Measurements from ENCODE around the gene XBP1. TPM values are rescaled to one million over a fixed set of nuclear protein-coding genes. Genes with fewer than 3 reads are reported as not detected.
A peak's percentile ranks its signal among the peaks of the same experiment; 100 is the strongest.

XBP1 gene
- total and polyA plus RNA-seq, 2 of the 13 experiments (the other 11 are each of a cell fraction or from before 2014, with no cell fraction given) = 416 to 427 TPM

DNA sequence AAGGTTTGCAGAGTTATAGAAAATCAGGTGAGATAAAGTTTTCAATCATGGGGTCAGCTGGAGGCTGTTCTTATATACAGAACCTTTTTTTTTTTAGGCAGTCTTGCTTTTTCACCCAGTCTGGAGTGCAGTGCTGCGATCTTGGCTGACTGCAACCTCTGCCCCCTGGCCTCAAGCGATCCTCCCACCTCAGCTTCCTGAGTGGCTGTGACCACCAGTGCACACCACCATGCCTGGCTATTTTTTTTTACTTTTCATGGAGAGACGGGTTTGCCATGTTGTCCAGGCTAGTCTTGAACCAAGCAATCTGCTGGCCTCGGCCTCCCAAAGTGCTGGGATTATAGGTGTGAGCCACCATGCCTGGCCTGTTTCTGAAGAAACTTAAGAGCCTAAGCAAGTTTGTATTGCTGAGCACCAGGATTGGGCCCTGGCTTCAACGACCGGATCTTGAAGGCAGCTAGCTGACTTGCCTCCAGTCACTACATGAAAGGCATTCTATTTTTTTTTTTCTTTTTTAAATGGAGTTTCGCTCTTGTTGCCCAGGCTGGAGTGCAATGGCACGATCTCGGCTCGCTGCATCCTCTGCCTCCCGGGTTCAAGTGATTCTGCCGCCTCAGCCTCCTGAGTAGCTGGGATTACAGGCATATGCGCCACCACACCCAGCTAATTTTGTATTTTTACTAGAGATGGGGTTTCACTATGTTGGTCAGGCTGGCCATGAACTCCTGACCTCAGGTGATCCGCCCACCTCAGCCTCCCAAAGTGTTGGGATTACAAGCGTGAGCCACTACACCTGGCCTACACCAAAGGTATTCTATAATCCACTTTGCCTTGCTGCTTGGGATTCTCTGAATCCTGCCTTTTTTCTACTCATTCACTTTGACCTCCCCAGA lies 7.6 kb downstream of the XBP1 start (continued):
- TF ChIP-seq HDAC2 (CRISPR knock-in tag; IDR thresholded peaks at IDR 0.05) = no peak
- no peak for TF ChIP-seq ZNF136 (CRISPR knock-in tag; IDR thresholded peaks at IDR 0.05; ENCODE audit: low read depth)
- TF ChIP-seq ELF4 (CRISPR knock-in tag; IDR thresholded peaks at IDR 0.05; ENCODE audit: borderline replicate concordance) = no peak
- no peak for TF ChIP-seq ZNF160 (CRISPR knock-in tag; IDR thresholded peaks at IDR 0.05)
- TF ChIP-seq MAF1 (CRISPR knock-in tag; IDR thresholded peaks at IDR 0.05; ENCODE audit: borderline replicate concordance) = no peak
- TF ChIP-seq SNRNP70 (IDR thresholded peaks at IDR 0.05; ENCODE audit: low read depth, low read length) = no peak
- no peak for TF ChIP-seq KMT2B (CRISPR knock-in tag; IDR thresholded peaks at IDR 0.05)
- TF ChIP-seq, protein P1, sequence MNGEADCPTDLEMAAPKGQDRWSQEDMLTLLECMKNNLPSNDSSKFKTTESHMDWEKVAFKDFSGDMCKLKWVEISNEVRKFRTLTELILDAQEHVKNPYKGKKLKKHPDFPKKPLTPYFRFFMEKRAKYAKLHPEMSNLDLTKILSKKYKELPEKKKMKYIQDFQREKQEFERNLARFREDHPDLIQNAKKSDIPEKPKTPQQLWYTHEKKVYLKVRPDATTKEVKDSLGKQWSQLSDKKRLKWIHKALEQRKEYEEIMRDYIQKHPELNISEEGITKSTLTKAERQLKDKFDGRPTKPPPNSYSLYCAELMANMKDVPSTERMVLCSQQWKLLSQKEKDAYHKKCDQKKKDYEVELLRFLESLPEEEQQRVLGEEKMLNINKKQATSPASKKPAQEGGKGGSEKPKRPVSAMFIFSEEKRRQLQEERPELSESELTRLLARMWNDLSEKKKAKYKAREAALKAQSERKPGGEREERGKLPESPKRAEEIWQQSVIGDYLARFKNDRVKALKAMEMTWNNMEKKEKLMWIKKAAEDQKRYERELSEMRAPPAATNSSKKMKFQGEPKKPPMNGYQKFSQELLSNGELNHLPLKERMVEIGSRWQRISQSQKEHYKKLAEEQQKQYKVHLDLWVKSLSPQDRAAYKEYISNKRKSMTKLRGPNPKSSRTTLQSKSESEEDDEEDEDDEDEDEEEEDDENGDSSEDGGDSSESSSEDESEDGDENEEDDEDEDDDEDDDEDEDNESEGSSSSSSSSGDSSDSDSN (CRISPR knock-in tag; IDR thresholded peaks at IDR 0.05) = no peak
- TF ChIP-seq, protein P2, sequence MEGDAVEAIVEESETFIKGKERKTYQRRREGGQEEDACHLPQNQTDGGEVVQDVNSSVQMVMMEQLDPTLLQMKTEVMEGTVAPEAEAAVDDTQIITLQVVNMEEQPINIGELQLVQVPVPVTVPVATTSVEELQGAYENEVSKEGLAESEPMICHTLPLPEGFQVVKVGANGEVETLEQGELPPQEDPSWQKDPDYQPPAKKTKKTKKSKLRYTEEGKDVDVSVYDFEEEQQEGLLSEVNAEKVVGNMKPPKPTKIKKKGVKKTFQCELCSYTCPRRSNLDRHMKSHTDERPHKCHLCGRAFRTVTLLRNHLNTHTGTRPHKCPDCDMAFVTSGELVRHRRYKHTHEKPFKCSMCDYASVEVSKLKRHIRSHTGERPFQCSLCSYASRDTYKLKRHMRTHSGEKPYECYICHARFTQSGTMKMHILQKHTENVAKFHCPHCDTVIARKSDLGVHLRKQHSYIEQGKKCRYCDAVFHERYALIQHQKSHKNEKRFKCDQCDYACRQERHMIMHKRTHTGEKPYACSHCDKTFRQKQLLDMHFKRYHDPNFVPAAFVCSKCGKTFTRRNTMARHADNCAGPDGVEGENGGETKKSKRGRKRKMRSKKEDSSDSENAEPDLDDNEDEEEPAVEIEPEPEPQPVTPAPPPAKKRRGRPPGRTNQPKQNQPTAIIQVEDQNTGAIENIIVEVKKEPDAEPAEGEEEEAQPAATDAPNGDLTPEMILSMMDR (CRISPR knock-in tag; IDR thresholded peaks at IDR 0.05) = no peak
- no peak for TF ChIP-seq MAFK (conservative IDR thresholded peaks at IDR 0.05 in 1 of 2, IDR thresholded peaks at IDR 0.05 in 1 of 2; ENCODE audit: low read length in 2 of 2)
- peak; percentile 63; the same call in 1 of the 2 replicates for TF ChIP-seq ZNF224 (CRISPR knock-in tag; IDR thresholded peaks at IDR 0.05)
- peak; percentile 95 for TF ChIP-seq PAF1 (CRISPR knock-in tag; IDR thresholded peaks at IDR 0.05)
- TF ChIP-seq NCOA2 (CRISPR knock-in tag; IDR thresholded peaks at IDR 0.05) = peak; percentile 42
- no peak for TF ChIP-seq TCF7 (IDR thresholded peaks at IDR 0.05; ENCODE audit: low read depth)
- TF ChIP-seq, protein P3, sequence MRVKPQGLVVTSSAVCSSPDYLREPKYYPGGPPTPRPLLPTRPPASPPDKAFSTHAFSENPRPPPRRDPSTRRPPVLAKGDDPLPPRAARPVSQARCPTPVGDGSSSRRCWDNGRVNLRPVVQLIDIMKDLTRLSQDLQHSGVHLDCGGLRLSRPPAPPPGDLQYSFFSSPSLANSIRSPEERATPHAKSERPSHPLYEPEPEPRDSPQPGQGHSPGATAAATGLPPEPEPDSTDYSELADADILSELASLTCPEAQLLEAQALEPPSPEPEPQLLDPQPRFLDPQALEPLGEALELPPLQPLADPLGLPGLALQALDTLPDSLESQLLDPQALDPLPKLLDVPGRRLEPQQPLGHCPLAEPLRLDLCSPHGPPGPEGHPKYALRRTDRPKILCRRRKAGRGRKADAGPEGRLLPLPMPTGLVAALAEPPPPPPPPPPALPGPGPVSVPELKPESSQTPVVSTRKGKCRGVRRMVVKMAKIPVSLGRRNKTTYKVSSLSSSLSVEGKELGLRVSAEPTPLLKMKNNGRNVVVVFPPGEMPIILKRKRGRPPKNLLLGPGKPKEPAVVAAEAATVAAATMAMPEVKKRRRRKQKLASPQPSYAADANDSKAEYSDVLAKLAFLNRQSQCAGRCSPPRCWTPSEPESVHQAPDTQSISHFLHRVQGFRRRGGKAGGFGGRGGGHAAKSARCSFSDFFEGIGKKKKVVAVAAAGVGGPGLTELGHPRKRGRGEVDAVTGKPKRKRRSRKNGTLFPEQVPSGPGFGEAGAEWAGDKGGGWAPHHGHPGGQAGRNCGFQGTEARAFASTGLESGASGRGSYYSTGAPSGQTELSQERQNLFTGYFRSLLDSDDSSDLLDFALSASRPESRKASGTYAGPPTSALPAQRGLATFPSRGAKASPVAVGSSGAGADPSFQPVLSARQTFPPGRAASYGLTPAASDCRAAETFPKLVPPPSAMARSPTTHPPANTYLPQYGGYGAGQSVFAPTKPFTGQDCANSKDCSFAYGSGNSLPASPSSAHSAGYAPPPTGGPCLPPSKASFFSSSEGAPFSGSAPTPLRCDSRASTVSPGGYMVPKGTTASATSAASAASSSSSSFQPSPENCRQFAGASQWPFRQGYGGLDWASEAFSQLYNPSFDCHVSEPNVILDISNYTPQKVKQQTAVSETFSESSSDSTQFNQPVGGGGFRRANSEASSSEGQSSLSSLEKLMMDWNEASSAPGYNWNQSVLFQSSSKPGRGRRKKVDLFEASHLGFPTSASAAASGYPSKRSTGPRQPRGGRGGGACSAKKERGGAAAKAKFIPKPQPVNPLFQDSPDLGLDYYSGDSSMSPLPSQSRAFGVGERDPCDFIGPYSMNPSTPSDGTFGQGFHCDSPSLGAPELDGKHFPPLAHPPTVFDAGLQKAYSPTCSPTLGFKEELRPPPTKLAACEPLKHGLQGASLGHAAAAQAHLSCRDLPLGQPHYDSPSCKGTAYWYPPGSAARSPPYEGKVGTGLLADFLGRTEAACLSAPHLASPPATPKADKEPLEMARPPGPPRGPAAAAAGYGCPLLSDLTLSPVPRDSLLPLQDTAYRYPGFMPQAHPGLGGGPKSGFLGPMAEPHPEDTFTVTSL (CRISPR knock-in tag; IDR thresholded peaks at IDR 0.05; ENCODE audit: borderline replicate concordance) = no peak
- TF ChIP-seq, protein P4, sequence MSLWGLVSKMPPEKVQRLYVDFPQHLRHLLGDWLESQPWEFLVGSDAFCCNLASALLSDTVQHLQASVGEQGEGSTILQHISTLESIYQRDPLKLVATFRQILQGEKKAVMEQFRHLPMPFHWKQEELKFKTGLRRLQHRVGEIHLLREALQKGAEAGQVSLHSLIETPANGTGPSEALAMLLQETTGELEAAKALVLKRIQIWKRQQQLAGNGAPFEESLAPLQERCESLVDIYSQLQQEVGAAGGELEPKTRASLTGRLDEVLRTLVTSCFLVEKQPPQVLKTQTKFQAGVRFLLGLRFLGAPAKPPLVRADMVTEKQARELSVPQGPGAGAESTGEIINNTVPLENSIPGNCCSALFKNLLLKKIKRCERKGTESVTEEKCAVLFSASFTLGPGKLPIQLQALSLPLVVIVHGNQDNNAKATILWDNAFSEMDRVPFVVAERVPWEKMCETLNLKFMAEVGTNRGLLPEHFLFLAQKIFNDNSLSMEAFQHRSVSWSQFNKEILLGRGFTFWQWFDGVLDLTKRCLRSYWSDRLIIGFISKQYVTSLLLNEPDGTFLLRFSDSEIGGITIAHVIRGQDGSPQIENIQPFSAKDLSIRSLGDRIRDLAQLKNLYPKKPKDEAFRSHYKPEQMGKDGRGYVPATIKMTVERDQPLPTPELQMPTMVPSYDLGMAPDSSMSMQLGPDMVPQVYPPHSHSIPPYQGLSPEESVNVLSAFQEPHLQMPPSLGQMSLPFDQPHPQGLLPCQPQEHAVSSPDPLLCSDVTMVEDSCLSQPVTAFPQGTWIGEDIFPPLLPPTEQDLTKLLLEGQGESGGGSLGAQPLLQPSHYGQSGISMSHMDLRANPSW (CRISPR knock-in tag; IDR thresholded peaks at IDR 0.05; ENCODE audit: borderline replicate concordance) = no peak

All from HepG2 (cell line).